Natural killer cell treated with Interleukin-12 subunit alpha and Interleukin-12 subunit beta and Interleukin-15 and Interleukin-18, amount 100 ng/mL, for 72 hours (primary cell): Measurements from ENCODE around the gene KCNH3. TPM values are rescaled to one million over a fixed set of nuclear protein-coding genes. Genes with fewer than 3 reads are reported as not detected.
"Not testable (repeated sequence)": the region's sequence is repeated elsewhere in the genome, so short reads cannot be mapped to it uniquely, and the experiment has no call there.

ENCODE experiments used
- ATAC-seq, 2 donors: fragments of 150-1000 bp; cut with Tn5 transposase in 1 of 2; sonication (Bioruptor Pico), chemical (Tn5 transposase) in 1 of 2; 2 replicates each; pipeline ENCODE4 v1.10.0; 2021
- DNase-seq: peaks from one replicate; pipeline ENCODE4 v3.0.0; 2022; ENCODE audit warnings: low spot score
- H3K27ac Mint-ChIP-seq, 2 donors: 1 replicate in 1 of 2; 2 replicates in 1 of 2; pipeline ENCODE4 v1.8.0; 2022; ENCODE audit warnings: mixed read lengths in 2 of 2, mild to moderate bottlenecking in 1 of 2, moderate library complexity in 1 of 2
- H3K27me3 Mint-ChIP-seq, 2 donors: 1 replicate in 1 of 2; 2 replicates in 1 of 2; pipeline ENCODE4 v1.8.0; 2022; ENCODE audit warnings: mixed read lengths in 2 of 2
- H3K36me3 Mint-ChIP-seq: one replicate; pipeline ENCODE4 v1.8.0; 2022; ENCODE audit warnings: mixed read lengths
- H3K4me1 Mint-ChIP-seq, 2 donors: 1 replicate in 1 of 2; 2 replicates in 1 of 2; pipeline ENCODE4 v1.8.0; 2022; ENCODE audit warnings: low read depth in 2 of 2, mixed read lengths in 2 of 2, mild to moderate bottlenecking in 1 of 2
- H3K4me3 Mint-ChIP-seq: one replicate; pipeline ENCODE4 v1.8.0; 2022; ENCODE audit warnings: mixed read lengths
- H3K9me3 Mint-ChIP-seq: 2 replicates; pipeline ENCODE4 v1.8.0; 2022; ENCODE audit warnings: mixed read lengths
- total RNA-seq, 2 donors: library from RNA; stranded (reverse); gene quantifications; one replicate each; pipeline ENCODE4 v1.2.3, GENCODE V29; 2022

KCNH3 gene
- total RNA-seq, 2 donors from 2014 or later: 0.50 to 0.70 TPM

- H3K27ac Mint-ChIP-seq: no peak overlapping the region
- ATAC-seq (no peak), DNase-seq (no peak)
- H3K9me3 Mint-ChIP-seq: no peaks in the 10 kb centered on the region
- peaks cover 6% of the 10 kb centered on the region for H3K36me3 Mint-ChIP-seq
- no peaks in the 10 kb centered on the region for H3K4me1 Mint-ChIP-seq
- H3K4me3 Mint-ChIP-seq: no peak overlapping the region
- H3K27me3 Mint-ChIP-seq: no peaks in the 10 kb centered on the region
Measured at GRCh38 chr12:49587174-49587908, 48.5 kb downstream of the KCNH3 start.

GRCh38 chr12:49588281-49588680, 49.5 kb downstream of the KCNH3 start:
- Mint-ChIP-seq H3K9me3 (no peaks in the 10 kb centered on the region), H3K4me1 (no peaks in the 10 kb centered on the region), H3K27me3 (no peaks in the 10 kb centered on the region), H3K4me3 (no peak overlapping the region), H3K27ac (no peak overlapping the region), H3K36me3 (peaks cover 6% of the 10 kb centered on the region)
- peak in 1 of 2 donors; percentile 52 for ATAC-seq
- DNase-seq: no peak

- Mint-ChIP-seq H3K4me3 (no peak overlapping the region), H3K27me3 (no peaks in the 10 kb centered on the region), H3K36me3 (peaks cover 6% of the 10 kb centered on the region), H3K27ac (no peak overlapping the region), H3K4me1 (no peaks in the 10 kb centered on the region), H3K9me3 (no peaks in the 10 kb centered on the region)
- DNase-seq: no peak
- no peak for ATAC-seq
Measured at GRCh38 chr12:49588721-49589516, 50.1 kb downstream of the KCNH3 start.

GRCh38 chr12:49598527-49598926, 59.7 kb downstream of the KCNH3 start:
- no peak for ATAC-seq

GRCh38 chr12:49599961-49600360, 61.1 kb downstream of the KCNH3 start:
- no peak overlapping the region for H3K27ac Mint-ChIP-seq
- H3K27me3 Mint-ChIP-seq: no peaks in the 10 kb centered on the region
- H3K4me1 Mint-ChIP-seq: peaks cover 0 to 3% of the 10 kb centered on the region in 2 donors
- no peak overlapping the region for H3K4me3 Mint-ChIP-seq
- no peaks in the 10 kb centered on the region for H3K36me3 Mint-ChIP-seq
- no peaks in the 10 kb centered on the region for H3K9me3 Mint-ChIP-seq
- ATAC-seq: no peak
- no peak for DNase-seq

More at GRCh38 chr12:49598527-49598926, 59.7 kb downstream of the KCNH3 start:
- Mint-ChIP-seq H3K4me1 (peaks cover 0 to 3% of the 10 kb centered on the region in 2 donors), H3K4me3 (no peak overlapping the region), H3K9me3 (no peaks in the 10 kb centered on the region), H3K27ac (no peak overlapping the region), H3K36me3 (no peaks in the 10 kb centered on the region), H3K27me3 (no peaks in the 10 kb centered on the region)
- no peak for DNase-seq

- Mint-ChIP-seq H3K27me3 (no peaks in the 10 kb centered on the region), H3K4me1 (no peaks in the 10 kb centered on the region), H3K4me3 (no peak overlapping the region), H3K9me3 (no peaks in the 10 kb centered on the region), H3K36me3 (no peaks in the 10 kb centered on the region), H3K27ac (no peak overlapping the region)
- no peak for DNase-seq
- ATAC-seq: no peak
Measured at GRCh38 chr12:49603721-49604120, 64.9 kb downstream of the KCNH3 start.

GRCh38 chr12:49604856-49605255, 66.0 kb downstream of the KCNH3 start:
- peaks cover 1% of the 10 kb centered on the region for H3K36me3 Mint-ChIP-seq

GRCh38 chr12:49605539-49605938, 66.7 kb downstream of the KCNH3 start, which contains the start of gene FAM186B:
TSS of gene FAM186B (minus strand) at chr12:49605639. CDS start at chr12:49605477, 162 bp downstream.
- DNase-seq, H3K27me3 Mint-ChIP-seq, H3K36me3 Mint-ChIP-seq, H3K4me1 Mint-ChIP-seq, H3K9me3 Mint-ChIP-seq, H3K4me3 Mint-ChIP-seq, ATAC-seq, H3K27ac Mint-ChIP-seq: not testable (repeated sequence)

More at GRCh38 chr12:49604856-49605255, 66.0 kb downstream of the KCNH3 start:
- Mint-ChIP-seq H3K4me1 (no peaks in the 10 kb centered on the region), H3K9me3 (no peaks in the 10 kb centered on the region), H3K27me3 (no peaks in the 10 kb centered on the region), H3K4me3 (no peak overlapping the region), H3K27ac (no peak overlapping the region)
- DNase-seq (no peak), ATAC-seq (no peak)

Other genes with a start within 250 kb of the KCNH3 start
- gene PRPH, start 243.9 kb upstream of the KCNH3 start, total RNA-seq: not detected
- 100 to 1,000 TPM in 1 of 2 donors, 10 to 100 TPM in 1; 37.4 to 103 TPM for gene TROAP, start 215.8 kb upstream of the KCNH3 start, total RNA-seq
- not detected for gene C1QL4, start 201.8 kb upstream of the KCNH3 start, total RNA-seq
- not detected for gene DNAJC22, start 192.1 kb upstream of the KCNH3 start, total RNA-seq
- 10 to 100 TPM; 13.7 to 21.1 TPM for gene SPATS2, start 171.6 kb upstream of the KCNH3 start, total RNA-seq
- 10 to 100 TPM; 64.9 to 89.8 TPM for gene MCRS1, start 29.1 kb downstream of the KCNH3 start, total RNA-seq
- 1 to 10 TPM; 2.0 to 2.3 TPM for gene FAM186B, start 66.6 kb downstream of the KCNH3 start, total RNA-seq
- 10 to 100 TPM in 1 of 2 donors, 1 to 10 TPM in 1; 6.2 to 12.4 TPM for gene PRPF40B, start 84.5 kb downstream of the KCNH3 start, total RNA-seq
- 100 to 1,000 TPM in 1 of 2 donors, 10 to 100 TPM in 1; 86.9 to 123 TPM for gene FMNL3, start 168.4 kb downstream of the KCNH3 start, total RNA-seq
- 100 to 1,000 TPM; 357 to 452 TPM for gene TMBIM6, start 202.5 kb downstream of the KCNH3 start, total RNA-seq